Kidney (tissue), 14 donors: ENCODE results near the gene TRIM26. TPM values are rescaled to one million over a fixed set of nuclear protein-coding genes. Genes with fewer than 3 reads are reported as not detected.

Source experiments
- DNase-seq, 5 donors: peaks; one replicate each; pipeline ENCODE4 v3.0.0-alpha.2; 2013 to 2020
- FAIRE-seq: peaks from 2 replicates; lab custom pipeline; 2012; peaks lifted over from hg19 to GRCh38; lab: Jason Lieb, UNC
- H3K27ac ChIP-seq, 2 donors: one replicate each; pipeline ENCODE4 v1.7.0; 2013; ENCODE audit warnings: low read depth in 2 of 2, low read length in 2 of 2, inconsistent platforms in 1 of 2
- H3K27me3 ChIP-seq: one replicate; pipeline ENCODE4 v1.7.1; 2013; ENCODE audit warnings: low read length, inconsistent platforms; ENCODE audit not compliant: control insufficient read depth, insufficient read depth
- H3K36me3 ChIP-seq, 3 donors: one replicate each; pipeline versions ENCODE4 v1.7.0 to v1.7.1; 2013; ENCODE audit warnings: low read length in 3 of 3, control low read depth in 1 of 3, inconsistent platforms in 1 of 3; ENCODE audit not compliant: insufficient read depth in 3 of 3, control insufficient read depth in 2 of 3
- H3K4me1 ChIP-seq, 3 donors: one replicate each; pipeline versions ENCODE4 v1.7.0 to v1.7.1; 2013; ENCODE audit warnings: low read length in 3 of 3, inconsistent platforms in 1 of 3, low read depth in 1 of 3; ENCODE audit not compliant: control insufficient read depth in 2 of 3, insufficient read depth in 2 of 3
- H3K4me3 ChIP-seq, 3 donors: one replicate each; pipeline versions ENCODE4 v1.7.0 to v1.8.1; 2013; ENCODE audit warnings: low read length in 3 of 3, control low read depth in 1 of 3, inconsistent platforms in 1 of 3
- H3K9ac ChIP-seq, 3 donors: one replicate each; pipeline versions ENCODE4 v1.7.0 to v1.7.1; 2013; ENCODE audit warnings: low read length in 3 of 3, control low read depth in 1 of 3, inconsistent platforms in 1 of 3
- H3K9me3 ChIP-seq, 3 donors: one replicate each; pipeline versions ENCODE4 v1.7.0 to v1.7.1; 2013; ENCODE audit warnings: low read length in 3 of 3, control low read depth in 1 of 3, inconsistent platforms in 1 of 3; ENCODE audit not compliant: control insufficient read depth in 2 of 3, insufficient read depth in 1 of 3
- intact Hi-C: fragments of 100-400 bp; cut with DNase I; formaldehyde crosslinking; loops from one replicate; pipeline ENCODE4 v1.11.1; 2022
- polyA plus RNA-seq: library from polyadenylated mRNA; stranded (reverse); fragments of 350-450 nt; fragmentation: Illumina TruSeq; extraction: RNeasy Lipid Tissue Mini Kit (QIAGEN cat#74804); gene quantifications from one replicate; pipeline ENCODE4 v1.2.3, GENCODE V29; 2014; ENCODE audit warnings: low read depth, low replicate concordance; ENCODE audit not compliant: insufficient read depth
- total RNA-seq: library from RNA; stranded (reverse); fragmentation: NEBNext Ultra II Directional; extraction: Animal tissue kit (Norgen Biotek cat#: 25700); gene quantifications from one replicate; pipeline ENCODE4 v1.2.1, GENCODE V29; 2021
- TF ChIP-seq, protein P1 (sequence below): IDR thresholded peaks from 3 replicates; pipeline ENCODE4 v1.5.1; 2012; ENCODE audit warnings: mild to moderate bottlenecking, moderate library complexity, borderline replicate concordance; ENCODE audit not compliant: insufficient read depth; ENCODE audit errors: extremely low read depth
- donor health status: control.
- donor health status: control.
- donor health status: control.
- donor health status: control.
- donor health status: control.
- donor health status: DM: yes; HTN: yes; CAD: no.
- donor health status: Normal renal cell carcinoma (clear cell type).

Gene TRIM26
- total and polyA plus RNA-seq, 2 donors from 2014 or later: 28.0 to 63.9 TPM

GRCh38 chr6:30160008-30160784, 53.0 kb downstream of the TRIM26 start:
- H3K27me3 ChIP-seq: no peaks in the 10 kb centered on the region
- intact Hi-C loops: no loop called here
- DNase-seq: no peak
- no peaks in the 10 kb centered on the region for H3K36me3 ChIP-seq
- H3K9me3 ChIP-seq: no peaks in the 10 kb centered on the region
- TF ChIP-seq, protein P1, sequence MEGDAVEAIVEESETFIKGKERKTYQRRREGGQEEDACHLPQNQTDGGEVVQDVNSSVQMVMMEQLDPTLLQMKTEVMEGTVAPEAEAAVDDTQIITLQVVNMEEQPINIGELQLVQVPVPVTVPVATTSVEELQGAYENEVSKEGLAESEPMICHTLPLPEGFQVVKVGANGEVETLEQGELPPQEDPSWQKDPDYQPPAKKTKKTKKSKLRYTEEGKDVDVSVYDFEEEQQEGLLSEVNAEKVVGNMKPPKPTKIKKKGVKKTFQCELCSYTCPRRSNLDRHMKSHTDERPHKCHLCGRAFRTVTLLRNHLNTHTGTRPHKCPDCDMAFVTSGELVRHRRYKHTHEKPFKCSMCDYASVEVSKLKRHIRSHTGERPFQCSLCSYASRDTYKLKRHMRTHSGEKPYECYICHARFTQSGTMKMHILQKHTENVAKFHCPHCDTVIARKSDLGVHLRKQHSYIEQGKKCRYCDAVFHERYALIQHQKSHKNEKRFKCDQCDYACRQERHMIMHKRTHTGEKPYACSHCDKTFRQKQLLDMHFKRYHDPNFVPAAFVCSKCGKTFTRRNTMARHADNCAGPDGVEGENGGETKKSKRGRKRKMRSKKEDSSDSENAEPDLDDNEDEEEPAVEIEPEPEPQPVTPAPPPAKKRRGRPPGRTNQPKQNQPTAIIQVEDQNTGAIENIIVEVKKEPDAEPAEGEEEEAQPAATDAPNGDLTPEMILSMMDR: no peak
- no peak for FAIRE-seq
- H3K4me1 ChIP-seq: peaks cover 0 to 11% (median 2%) of the 10 kb centered on the region in 3 donors
- H3K4me3 ChIP-seq: no peak overlapping the region
- H3K27ac ChIP-seq: no peak overlapping the region
- H3K9ac ChIP-seq: no peak overlapping the region

DNA sequence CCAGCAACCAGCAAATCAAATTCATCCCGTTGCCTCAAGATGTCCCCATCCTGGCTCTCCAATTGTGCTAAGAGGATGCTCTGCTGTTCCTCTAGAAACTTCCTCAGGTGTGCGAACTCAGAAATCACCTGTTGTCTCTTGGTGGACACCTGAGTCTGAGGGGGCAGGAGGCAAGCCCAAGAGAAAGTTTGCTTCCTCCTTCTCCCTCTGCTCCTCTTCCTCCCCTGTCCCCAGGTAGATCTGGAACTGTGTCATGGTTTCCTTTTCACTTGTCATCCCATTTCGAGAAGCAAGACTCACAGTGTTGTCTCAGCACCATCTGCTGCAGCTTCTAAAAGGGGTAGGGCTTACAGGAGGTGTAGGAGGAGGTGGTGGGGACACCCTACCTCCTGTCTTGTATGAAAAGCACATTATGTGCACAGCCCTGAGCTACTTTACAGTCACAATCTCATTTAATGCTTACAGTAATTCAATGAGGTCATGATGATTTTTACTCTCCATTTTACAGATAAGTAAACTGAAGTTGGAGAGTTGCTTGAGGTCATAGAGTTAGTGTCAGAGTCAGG, 54.6 kb downstream of the TRIM26 start:
- no peak overlapping the region for H3K9ac ChIP-seq
- H3K9me3 ChIP-seq: no peaks in the 10 kb centered on the region
- H3K4me3 ChIP-seq: no peak overlapping the region
- H3K27ac ChIP-seq: no peak overlapping the region
- TF ChIP-seq, protein P1: no peak
- FAIRE-seq (no peak), DNase-seq (no peak)
- no peaks in the 10 kb centered on the region for H3K36me3 ChIP-seq
- H3K4me1 ChIP-seq: peaks cover 0 to 11% (median 2%) of the 10 kb centered on the region in 3 donors
- no peaks in the 10 kb centered on the region for H3K27me3 ChIP-seq
- intact Hi-C loops: no loop called here

DNA sequence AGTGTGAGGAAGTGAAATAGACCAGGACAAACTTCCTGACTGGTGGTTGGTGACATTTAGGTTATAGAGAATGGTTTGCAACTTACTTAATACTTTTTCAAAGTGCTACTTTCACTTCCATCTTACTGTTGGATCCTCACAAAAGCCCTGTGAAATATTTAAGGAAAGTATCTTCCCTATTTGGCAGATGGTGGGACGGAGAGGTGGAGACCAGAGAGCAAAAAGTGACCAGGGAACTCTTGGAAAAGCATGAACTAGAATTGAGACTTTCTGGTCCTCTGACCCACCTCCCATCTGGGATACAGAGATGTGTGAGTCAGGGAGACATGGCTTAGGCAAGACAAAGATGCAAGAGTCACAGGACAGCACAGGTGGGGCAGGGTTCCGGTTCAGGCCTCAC, 55.2 kb downstream of the TRIM26 start:
- H3K36me3 ChIP-seq: no peaks in the 10 kb centered on the region
- no peaks in the 10 kb centered on the region for H3K9me3 ChIP-seq
- DNase-seq (no peak), FAIRE-seq (no peak)
- H3K9ac ChIP-seq: no peak overlapping the region
- intact Hi-C loops: no loop called here
- no peak overlapping the region for H3K27ac ChIP-seq
- H3K4me1 ChIP-seq: peaks cover 0 to 11% (median 2%) of the 10 kb centered on the region in 3 donors
- no peak overlapping the region for H3K4me3 ChIP-seq
- TF ChIP-seq, protein P1: no peak
- H3K27me3 ChIP-seq: no peaks in the 10 kb centered on the region
